HG03565 (cell line): Measurements from ENCODE around the gene HIBCH.
"Not testable (repeated sequence)": the region's sequence is repeated elsewhere in the genome, so short reads cannot be mapped to it uniquely, and the experiment has no call there.

Experiments used
- ATAC-seq: cut with Tn5 transposase; IDR thresholded peaks from one replicate; pipeline ENCODE4 v1.9.1; 2021; ENCODE audit warnings: mild to moderate bottlenecking, moderate library complexity; ENCODE audit not compliant: unreplicated experiment

Gene HIBCH

DNA sequence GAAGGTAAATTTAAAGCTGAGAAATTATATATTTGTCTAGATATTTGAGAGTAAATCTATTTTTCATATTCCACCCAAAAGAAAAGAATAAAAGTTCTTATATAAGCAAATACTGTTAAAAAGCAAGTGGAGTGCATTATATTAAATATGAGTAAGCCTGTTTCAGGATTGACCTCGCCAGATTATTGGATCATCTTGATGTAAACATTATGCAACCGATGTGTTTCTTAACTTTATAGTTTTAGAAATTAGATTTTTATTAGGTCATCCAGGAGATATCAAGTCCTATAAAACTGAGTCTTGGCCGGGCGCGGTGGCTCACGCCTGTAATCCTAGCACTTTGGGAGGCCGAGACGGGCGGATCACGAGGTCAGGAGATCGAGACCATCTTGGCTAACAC, 156.8 kb downstream of the HIBCH start:
- ATAC-seq: no peak

DNA sequence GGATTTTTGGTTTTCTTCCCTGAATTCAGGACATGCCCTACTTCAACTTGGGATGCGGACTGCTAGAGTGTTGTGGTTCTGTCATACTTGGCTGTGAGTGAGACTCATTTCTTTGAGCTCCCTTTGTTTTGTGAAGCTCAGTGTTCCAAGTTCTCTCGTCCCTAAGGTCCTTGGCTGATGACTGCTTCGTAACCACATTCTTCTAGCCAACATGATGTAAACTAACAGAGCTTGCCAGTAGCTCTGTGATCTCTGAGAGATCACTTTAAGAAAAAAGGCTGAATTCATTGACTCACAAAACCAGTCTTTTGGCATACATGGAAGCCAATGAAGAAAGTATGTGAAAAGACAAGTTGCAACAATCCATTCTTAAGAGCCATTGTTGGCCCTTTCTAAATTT, 160.2 kb downstream of the HIBCH start:
- ATAC-seq: no peak

DNA sequence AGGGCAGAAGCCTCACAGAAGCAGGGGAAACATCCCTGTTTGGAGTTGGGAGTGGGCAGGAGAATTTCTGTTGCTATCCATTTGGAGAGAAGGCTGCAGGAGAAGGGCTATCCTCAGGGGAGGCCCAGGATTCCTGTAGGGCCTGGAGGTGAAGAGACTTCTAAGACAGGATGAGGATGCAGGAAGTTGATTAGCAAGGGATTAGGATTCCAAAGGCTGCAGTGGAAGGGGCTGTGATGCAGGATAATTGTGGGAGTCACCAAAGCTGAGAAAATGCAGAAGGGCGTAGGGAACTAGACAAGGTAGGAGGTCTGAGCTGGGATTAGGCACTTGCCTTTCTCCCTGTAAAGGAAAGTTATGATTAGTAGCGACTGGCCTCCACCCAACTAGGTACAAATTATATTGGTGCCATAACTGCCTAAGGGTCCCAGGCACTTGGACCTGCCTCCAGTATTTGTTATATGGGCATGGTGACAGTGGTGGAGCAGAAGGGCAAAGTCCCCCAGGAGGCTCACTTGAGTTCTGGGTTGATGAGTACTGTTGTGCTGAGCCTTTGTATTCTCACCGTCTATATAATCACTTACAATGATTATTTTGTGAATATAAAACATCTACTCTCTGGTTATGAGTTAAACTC, 160.7 kb downstream of the HIBCH start:
- no peak for ATAC-seq

DNA sequence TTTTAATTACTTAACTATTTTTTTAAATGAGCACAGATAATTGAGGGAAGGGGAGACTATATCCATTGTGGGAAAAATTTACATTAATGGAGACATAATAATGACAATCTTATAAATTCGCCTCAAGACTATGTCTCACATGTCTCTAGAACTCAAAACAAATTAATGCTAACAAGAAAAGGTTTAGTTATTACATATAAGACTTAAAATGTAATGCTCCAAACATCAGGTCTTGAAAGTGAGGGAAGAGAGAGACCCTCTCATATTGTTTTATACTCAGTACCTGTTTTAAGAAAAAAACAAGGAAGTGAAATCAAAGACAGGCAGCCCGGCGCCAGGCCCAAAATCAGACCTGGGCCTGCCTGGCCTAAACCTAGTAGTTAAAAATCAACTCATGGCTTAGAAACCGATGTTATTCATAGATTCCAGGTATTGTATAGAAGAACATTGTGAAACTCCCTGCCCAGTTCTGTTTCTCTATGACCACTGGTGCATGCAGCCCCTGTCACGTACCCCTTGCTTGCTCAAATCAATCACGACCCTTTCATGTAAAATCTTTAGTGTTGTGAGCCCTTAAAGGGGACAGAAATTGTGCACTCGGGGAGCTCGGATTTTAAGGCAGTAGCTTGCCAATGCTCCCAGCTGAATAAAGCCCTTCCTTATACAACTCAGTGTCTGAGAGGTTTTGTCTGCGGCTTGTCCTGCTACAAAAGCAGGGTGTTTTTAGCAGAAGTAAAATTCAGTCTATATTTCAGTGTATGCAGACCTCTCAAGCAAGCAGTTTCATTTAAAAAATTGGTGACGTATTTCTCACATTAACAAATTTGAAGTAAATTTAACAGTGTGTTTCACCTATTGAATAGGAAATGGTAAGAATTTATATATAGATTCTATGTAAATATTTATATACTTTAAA, 161.8 kb downstream of the HIBCH start:
- ATAC-seq: not testable (repeated sequence)

DNA sequence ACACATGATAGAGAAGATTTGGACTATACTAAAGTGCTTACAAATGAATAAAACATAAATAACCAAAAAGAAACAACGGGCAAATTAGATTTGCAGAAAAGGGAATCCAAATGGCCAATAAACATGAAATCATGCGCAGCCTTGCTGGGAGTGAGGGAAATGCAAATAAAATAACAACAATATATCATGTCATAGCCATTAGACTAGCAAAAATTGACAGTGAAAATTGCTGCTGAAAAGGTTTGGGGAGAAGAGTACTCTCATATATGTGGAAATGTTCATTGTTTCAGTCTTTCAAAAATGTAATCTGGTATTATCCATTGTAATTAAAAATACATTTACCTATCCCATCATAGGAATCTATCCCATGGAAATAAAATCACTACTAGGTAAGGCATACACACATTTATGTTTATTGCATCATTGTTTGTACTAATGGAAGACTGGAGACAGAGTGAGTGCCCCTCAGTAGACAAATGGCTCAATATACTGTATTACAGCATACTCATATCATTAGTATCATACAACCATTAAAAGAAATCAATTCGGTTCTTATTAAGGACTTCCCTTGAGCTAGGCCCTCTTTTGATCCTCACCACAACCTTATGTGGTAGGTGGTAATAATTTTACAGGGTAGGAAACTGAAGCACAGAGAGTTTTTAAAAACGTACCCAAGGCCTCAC, 163.0 kb downstream of the HIBCH start:
- ATAC-seq: no peak
